Stimulated activated CD8-positive, alpha-beta memory T cell treated with anti-CD3 and anti-CD28 coated beads, Interleukin-15, amount 100 ng/mL, for 48 hours (primary cell): ENCODE data around the gene OR2S2.
"Not testable (repeated sequence)": the region's sequence is repeated elsewhere in the genome, so short reads cannot be mapped to it uniquely, and the experiment has no call there.

Source experiments
- DNase-seq, 2 donors: peaks; one replicate each; pipeline ENCODE4 v3.0.0-alpha.2; 2020; ENCODE audit warnings: low read depth in 2 of 2

The OR2S2 gene

GRCh38 chr9:35933550-35934067 lies 24.3 kb downstream of the OR2S2 start:
- no peak for DNase-seq

- DNase-seq: no peak
Observed at GRCh38 chr9:35932735-35933134, 25.2 kb downstream of the OR2S2 start.

- no peak for DNase-seq
Observed at GRCh38 chr9:35930989-35931388, 27.0 kb downstream of the OR2S2 start.

- DNase-seq: no peak
Observed at GRCh38 chr9:35930521-35930920, 27.4 kb downstream of the OR2S2 start.

GRCh38 chr9:35929453-35929718 lies 28.6 kb downstream of the OR2S2 start:
- no peak for DNase-seq

GRCh38 chr9:35928591-35929452 lies 29.1 kb downstream of the OR2S2 start:
- no peak for DNase-seq

GRCh38 chr9:35923927-35924763 lies 33.8 kb downstream of the OR2S2 start:
- DNase-seq: peak in 1 of 2 donors; percentile 22

- no peak for DNase-seq
Observed at GRCh38 chr9:35923598-35923926, 34.4 kb downstream of the OR2S2 start.

- DNase-seq: no peak
Observed at GRCh38 chr9:35920051-35920620, 37.8 kb downstream of the OR2S2 start.

- DNase-seq: no peak
Observed at GRCh38 chr9:35919212-35920008, 38.5 kb downstream of the OR2S2 start.

GRCh38 chr9:35918780-35919179 lies 39.2 kb downstream of the OR2S2 start:
- DNase-seq: no peak

GRCh38 chr9:35917261-35917660 lies 40.7 kb downstream of the OR2S2 start:
- DNase-seq: no peak

GRCh38 chr9:35915681-35916294 lies 42.2 kb downstream of the OR2S2 start:
- DNase-seq: no peak

- DNase-seq: no peak
Observed at GRCh38 chr9:35914301-35914807, 43.6 kb downstream of the OR2S2 start.

- DNase-seq: not testable (repeated sequence)
Observed at GRCh38 chr9:35913429-35913828, 44.5 kb downstream of the OR2S2 start.

GRCh38 chr9:35912791-35913400 lies 45.1 kb downstream of the OR2S2 start:
- no peak for DNase-seq

- DNase-seq: no peak
Observed at GRCh38 chr9:35911690-35912089, 46.3 kb downstream of the OR2S2 start.

- DNase-seq: peak in 1 of 2 donors; percentile 12
Observed at GRCh38 chr9:35910613-35911359, 47.2 kb downstream of the OR2S2 start.

- no peak for DNase-seq
Observed at GRCh38 chr9:35909687-35910612, 48.0 kb downstream of the OR2S2 start.
